Measurements from ENCODE around the gene TULP3.

The TULP3 gene

DNA sequence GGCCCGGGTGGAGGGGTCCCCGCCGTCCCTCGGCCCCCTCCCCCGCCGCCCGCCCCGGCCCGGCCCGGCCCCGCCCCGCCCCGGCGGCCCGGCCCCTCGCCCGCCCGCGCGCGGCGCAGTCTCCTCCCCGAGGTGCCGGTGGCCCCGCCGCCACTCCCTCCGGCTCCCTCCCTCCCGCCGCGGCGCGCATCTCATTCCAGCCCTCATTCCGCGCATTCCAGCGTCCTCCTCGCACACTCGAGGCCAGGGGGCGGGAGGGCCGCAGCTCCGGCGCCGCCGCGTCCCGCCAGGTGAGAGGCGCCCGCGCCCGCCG, 68.5 kb downstream of the TULP3 start, which contains the start of gene TEAD4:
TEAD4 (plus strand) TSS at position 206 of the 313 bp plus-strand sequence.
- Histone ChIP-seq H3K27ac (ENCODE audit: low read depth, low read length) (peak within 1 kb of the TSS; percentile 95), H3K4me3 (ENCODE audit: low read length) (peak within 1 kb of the TSS; percentile 66)
- under 1% methylated on average over 49 of the region's 50 CpGs for WGBS

GRCh38 chr12:2959505-2960389, 69.1 kb downstream of the TULP3 start:
- WGBS = under 1% methylated on average over 104 of the region's 104 CpGs
- Histone ChIP-seq H3K27ac (ENCODE audit: low read depth, low read length) (peak overlapping the region; percentile 95; the same call in 1 of the 2 replicates), H3K4me3 (ENCODE audit: low read length) (peak overlapping the region; percentile 66), H3K27me3 (ENCODE audit: insufficient read depth, low read length) (peaks cover 13% of the 10 kb centered on the region), H3K4me1 (ENCODE audit: insufficient read depth, low read length) (peaks cover 36% of the 10 kb centered on the region), H3K9ac (ENCODE audit: low read depth, low read length) (peak overlapping the region; percentile 96), H3K9me3 (ENCODE audit: insufficient read depth, low read depth, low read length) (no peaks in the 10 kb centered on the region), H3K36me3 (ENCODE audit: insufficient read depth, low read length) (peaks cover 2% of the 10 kb centered on the region; the same call in 1 of the 2 replicates)

More for the DNA sequence above, 68.5 kb downstream of the TULP3 start, which contains the start of gene TEAD4:
- Histone ChIP-seq H3K4me1 (ENCODE audit: insufficient read depth, low read length) (peaks cover 30% of the 10 kb centered on the region), H3K36me3 (ENCODE audit: insufficient read depth, low read length) (no peaks in the 10 kb centered on the region), H3K27me3 (ENCODE audit: insufficient read depth, low read length) (peaks cover 13% of the 10 kb centered on the region), H3K9ac (ENCODE audit: low read depth, low read length) (peak within 1 kb of the TSS; percentile 96), H3K9me3 (ENCODE audit: insufficient read depth, low read depth, low read length) (no peaks in the 10 kb centered on the region)

DNA sequence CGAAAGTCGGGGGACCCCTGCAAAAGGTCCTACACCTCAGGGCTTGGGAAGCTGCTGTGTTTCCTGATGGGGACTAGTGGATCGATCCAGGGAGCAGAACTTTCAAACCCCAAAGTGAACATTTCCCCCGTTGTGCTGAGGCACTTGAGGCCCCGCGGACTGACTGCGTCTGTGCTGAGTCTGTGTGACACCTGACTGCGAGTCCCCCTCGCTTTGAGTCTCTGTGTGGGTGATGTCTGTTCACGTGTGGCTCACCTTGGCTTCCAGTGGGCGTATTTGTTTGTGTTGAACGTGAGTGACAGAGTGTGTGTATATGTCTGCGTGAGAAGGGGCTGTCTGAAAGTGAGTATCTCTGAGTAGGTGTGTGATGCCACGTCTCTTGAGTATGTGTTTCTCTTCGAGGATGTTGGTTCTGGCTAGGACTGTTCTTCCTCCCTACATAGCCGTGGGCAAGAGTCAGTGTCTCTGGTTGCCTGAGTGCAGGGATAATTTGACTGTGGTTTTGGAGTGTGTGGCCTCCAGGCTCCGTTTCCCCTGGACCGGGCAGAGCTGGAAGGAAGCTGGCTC, 69.8 kb downstream of the TULP3 start:
- H3K4me3 ChIP-seq (ENCODE audit: low read length) = peak overlapping the region; percentile 66
- H3K9ac ChIP-seq (ENCODE audit: low read depth, low read length) = peak overlapping the region; percentile 96
- peaks cover 13% of the 10 kb centered on the region for H3K27me3 ChIP-seq (ENCODE audit: insufficient read depth, low read length)
- WGBS = 2% methylated on average over 18 of the region's 18 CpGs
- H3K36me3 ChIP-seq (ENCODE audit: insufficient read depth, low read length) = peaks cover 5% of the 10 kb centered on the region; the same call in 1 of the 2 replicates
- peaks cover 38% of the 10 kb centered on the region for H3K4me1 ChIP-seq (ENCODE audit: insufficient read depth, low read length)
- H3K27ac ChIP-seq (ENCODE audit: low read depth, low read length) = no peak overlapping the region
- H3K9me3 ChIP-seq (ENCODE audit: insufficient read depth, low read depth, low read length) = no peaks in the 10 kb centered on the region

DNA sequence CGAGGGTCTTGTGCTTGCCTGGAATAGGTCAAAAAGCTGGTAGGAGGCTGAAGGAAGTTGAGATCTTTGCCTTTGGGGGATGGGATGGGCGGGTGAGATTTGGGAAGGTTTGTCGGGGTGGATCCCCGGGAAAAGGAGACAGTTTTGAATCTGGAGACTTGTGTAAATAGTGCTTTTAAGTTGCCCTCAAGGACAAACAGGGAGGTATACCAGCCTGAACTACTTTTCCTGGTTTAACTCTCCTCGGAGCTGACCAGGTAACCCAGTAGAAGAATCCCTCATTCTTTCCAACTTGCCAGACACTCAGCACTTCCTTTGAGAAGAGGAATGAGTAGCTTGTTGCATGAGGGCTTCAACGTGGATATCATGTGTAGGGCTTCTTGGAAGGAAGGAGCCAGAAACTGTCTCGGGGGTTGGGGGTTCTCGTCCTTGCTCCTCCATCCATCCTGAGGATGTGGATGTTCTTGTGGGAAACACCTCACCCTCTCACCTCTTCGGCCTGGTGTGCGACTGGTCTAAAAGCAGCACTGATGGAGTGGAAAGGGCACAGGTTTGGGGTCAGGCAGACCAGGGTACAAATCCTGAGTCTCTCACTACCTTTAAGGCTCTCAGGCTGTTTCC, 70.4 kb downstream of the TULP3 start:
- Histone ChIP-seq H3K27me3 (ENCODE audit: insufficient read depth, low read length) (peaks cover 13% of the 10 kb centered on the region), H3K9me3 (ENCODE audit: insufficient read depth, low read depth, low read length) (no peaks in the 10 kb centered on the region), H3K9ac (ENCODE audit: low read depth, low read length) (peak overlapping the region; percentile 96), H3K4me3 (ENCODE audit: low read length) (peak overlapping the region; percentile 66), H3K27ac (ENCODE audit: low read depth, low read length) (peak overlapping the region; percentile 29; the same call in 1 of the 2 replicates), H3K36me3 (ENCODE audit: insufficient read depth, low read length) (peaks cover 9% of the 10 kb centered on the region; the same call in 1 of the 2 replicates), H3K4me1 (ENCODE audit: insufficient read depth, low read length) (peaks cover 38% of the 10 kb centered on the region)
- 16% methylated on average over 10 of the region's 10 CpGs for WGBS

GRCh38 chr12:2961705-2962104, 71.0 kb downstream of the TULP3 start:
- Histone ChIP-seq H3K9me3 (ENCODE audit: insufficient read depth, low read depth, low read length) (no peaks in the 10 kb centered on the region), H3K9ac (ENCODE audit: low read depth, low read length) (peak overlapping the region; percentile 96; the same call in 1 of the 2 replicates), H3K27ac (ENCODE audit: low read depth, low read length) (peak overlapping the region; percentile 29; the same call in 1 of the 2 replicates), H3K27me3 (ENCODE audit: insufficient read depth, low read length) (peaks cover 13% of the 10 kb centered on the region), H3K36me3 (ENCODE audit: insufficient read depth, low read length) (peaks cover 10% of the 10 kb centered on the region; the same call in 1 of the 2 replicates), H3K4me1 (ENCODE audit: insufficient read depth, low read length) (peaks cover 38% of the 10 kb centered on the region), H3K4me3 (ENCODE audit: low read length) (peak overlapping the region; percentile 66)
- WGBS = 40% methylated on average over 5 of the region's 5 CpGs

DNA sequence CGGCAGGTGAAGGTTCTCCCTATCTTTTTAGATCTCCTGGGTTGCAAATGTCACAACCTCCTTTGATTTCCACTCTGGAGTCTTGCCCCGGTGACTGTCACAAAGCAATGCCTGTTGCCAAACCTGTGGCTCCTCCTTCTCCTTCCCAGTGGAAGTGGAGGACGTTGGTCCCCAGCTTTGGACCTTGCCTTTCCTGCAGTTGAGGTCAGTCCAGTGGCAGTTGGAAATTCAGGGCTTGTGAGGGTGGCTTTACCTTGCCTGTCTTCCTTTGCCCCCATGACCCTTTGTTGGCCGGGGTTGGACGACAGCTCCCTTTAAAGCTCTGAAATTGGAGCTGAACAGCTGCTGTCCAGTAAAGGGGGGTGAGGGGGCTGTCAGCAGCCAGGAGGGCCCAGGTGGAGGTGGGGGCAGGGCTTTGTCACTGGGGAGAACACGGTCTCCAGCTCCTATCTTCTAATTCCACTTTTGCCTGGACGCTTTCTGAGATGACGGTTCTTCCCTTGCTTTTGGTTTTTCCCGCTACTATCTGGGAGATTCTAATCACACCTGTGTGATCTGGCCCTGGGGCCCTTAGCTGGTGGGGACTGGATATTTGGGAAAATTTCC, 72.6 kb downstream of the TULP3 start:
- Histone ChIP-seq H3K36me3 (ENCODE audit: insufficient read depth, low read length) (peaks cover 16% of the 10 kb centered on the region; the same call in 1 of the 2 replicates), H3K4me1 (ENCODE audit: insufficient read depth, low read length) (peaks cover 32% of the 10 kb centered on the region), H3K9me3 (ENCODE audit: insufficient read depth, low read depth, low read length) (no peaks in the 10 kb centered on the region), H3K27me3 (ENCODE audit: insufficient read depth, low read length) (peaks cover 13% of the 10 kb centered on the region), H3K27ac (ENCODE audit: low read depth, low read length) (peak overlapping the region; percentile 95), H3K9ac (ENCODE audit: low read depth, low read length) (peak overlapping the region; percentile 77), H3K4me3 (ENCODE audit: low read length) (peak overlapping the region; percentile 42)
- WGBS = 14% methylated on average over 9 of the region's 9 CpGs

DNA sequence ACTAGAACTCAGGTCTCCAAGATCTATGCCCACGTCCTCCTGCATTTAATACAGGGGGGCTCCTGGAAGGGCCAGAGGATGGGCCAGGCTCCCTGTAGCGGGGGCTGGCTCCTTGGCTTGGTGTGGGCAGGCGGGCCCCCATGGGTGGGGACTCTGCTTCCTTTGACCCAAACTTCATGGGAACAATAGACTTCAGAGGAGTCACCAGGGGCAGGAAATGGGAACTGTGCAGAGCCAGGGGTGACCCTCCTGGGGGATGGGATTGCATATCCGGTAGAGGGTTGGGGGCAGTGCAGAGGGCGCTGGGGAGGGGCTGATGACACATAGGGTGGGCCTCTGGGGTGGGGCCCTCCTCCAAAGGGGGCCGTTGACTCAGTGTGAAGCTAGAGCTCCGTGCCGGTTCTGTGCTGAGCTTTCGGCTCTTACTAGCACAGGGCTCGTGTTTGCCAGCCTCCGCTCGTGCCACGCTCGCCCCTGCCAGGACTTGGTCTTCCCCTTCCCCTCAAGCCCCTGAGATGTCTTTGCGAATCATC, 73.1 kb downstream of the TULP3 start:
- H3K4me3 ChIP-seq (ENCODE audit: low read length) = peak overlapping the region; percentile 42
- peak overlapping the region; percentile 95 for H3K27ac ChIP-seq (ENCODE audit: low read depth, low read length)
- peaks cover 13% of the 10 kb centered on the region for H3K27me3 ChIP-seq (ENCODE audit: insufficient read depth, low read length)
- H3K36me3 ChIP-seq (ENCODE audit: insufficient read depth, low read length) = peaks cover 19% of the 10 kb centered on the region
- H3K4me1 ChIP-seq (ENCODE audit: insufficient read depth, low read length) = peaks cover 30% of the 10 kb centered on the region
- peak overlapping the region; percentile 82 for H3K9ac ChIP-seq (ENCODE audit: low read depth, low read length)
- no peaks in the 10 kb centered on the region for H3K9me3 ChIP-seq (ENCODE audit: insufficient read depth, low read depth, low read length)
- WGBS = 12% methylated on average over 15 of the region's 15 CpGs

DNA sequence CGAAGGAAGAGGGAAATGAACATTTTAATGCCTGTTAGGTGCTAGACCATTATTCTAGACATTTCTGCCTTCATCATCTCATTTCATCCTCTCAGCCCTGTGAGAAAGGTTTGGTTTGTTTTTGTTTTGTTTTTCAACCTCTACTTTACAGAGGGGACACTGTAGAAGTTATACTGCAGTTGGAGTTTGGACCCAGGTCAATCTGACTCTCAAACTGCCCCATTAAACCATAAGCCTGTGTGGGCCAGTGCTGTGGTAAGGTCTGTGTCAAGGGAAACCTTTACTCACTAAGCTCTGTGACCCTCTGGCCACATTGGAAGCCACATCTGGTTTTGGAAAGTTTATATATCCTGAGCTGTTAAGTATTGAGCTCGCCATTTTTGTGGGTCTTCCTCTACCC, 77.0 kb downstream of the TULP3 start:
- Histone ChIP-seq H3K9ac (ENCODE audit: low read depth, low read length) (no peak overlapping the region), H3K27ac (ENCODE audit: low read depth, low read length) (no peak overlapping the region), H3K4me1 (ENCODE audit: insufficient read depth, low read length) (peaks cover 20% of the 10 kb centered on the region), H3K4me3 (ENCODE audit: low read length) (no peak overlapping the region), H3K27me3 (ENCODE audit: insufficient read depth, low read length) (no peaks in the 10 kb centered on the region), H3K36me3 (ENCODE audit: insufficient read depth, low read length) (peaks cover 38% of the 10 kb centered on the region), H3K9me3 (ENCODE audit: insufficient read depth, low read depth, low read length) (no peaks in the 10 kb centered on the region)
- 100% methylated on average over 1 of the region's 2 CpGs for WGBS

GRCh38 chr12:2970744-2971143, 80.1 kb downstream of the TULP3 start:
- Histone ChIP-seq H3K36me3 (ENCODE audit: insufficient read depth, low read length) (peaks cover 33% of the 10 kb centered on the region), H3K4me1 (ENCODE audit: insufficient read depth, low read length) (peaks cover 12% of the 10 kb centered on the region; the same call in 1 of the 2 replicates), H3K9ac (ENCODE audit: low read depth, low read length) (no peak overlapping the region), H3K27me3 (ENCODE audit: insufficient read depth, low read length) (no peaks in the 10 kb centered on the region), H3K9me3 (ENCODE audit: insufficient read depth, low read depth, low read length) (no peaks in the 10 kb centered on the region), H3K4me3 (ENCODE audit: low read length) (no peak overlapping the region), H3K27ac (ENCODE audit: low read depth, low read length) (no peak overlapping the region)
- WGBS = 94% methylated on average over 10 of the region's 10 CpGs

GRCh38 chr12:2973566-2973965, 82.9 kb downstream of the TULP3 start:
- H3K9ac ChIP-seq (ENCODE audit: low read depth, low read length) = no peak overlapping the region
- no peaks in the 10 kb centered on the region for H3K9me3 ChIP-seq (ENCODE audit: insufficient read depth, low read depth, low read length)
- no peak overlapping the region for H3K4me3 ChIP-seq (ENCODE audit: low read length)
- H3K36me3 ChIP-seq (ENCODE audit: insufficient read depth, low read length) = peaks cover 25% of the 10 kb centered on the region
- no peak overlapping the region for H3K27ac ChIP-seq (ENCODE audit: low read depth, low read length)
- no peaks in the 10 kb centered on the region for H3K27me3 ChIP-seq (ENCODE audit: insufficient read depth, low read length)
- H3K4me1 ChIP-seq (ENCODE audit: insufficient read depth, low read length) = peaks cover 24% of the 10 kb centered on the region; the same call in 1 of the 2 replicates
- WGBS = 94% methylated on average over 9 of the region's 9 CpGs
